Measurements from ENCODE around the gene HNF4A. TPM values are rescaled to one million over a fixed set of nuclear protein-coding genes. Genes with fewer than 3 reads are reported as not detected.

HNF4A gene
- total and polyA plus RNA-seq, 2 experiments from 2014 or later, result 0.09 TPM; not detected in 1

DNA sequence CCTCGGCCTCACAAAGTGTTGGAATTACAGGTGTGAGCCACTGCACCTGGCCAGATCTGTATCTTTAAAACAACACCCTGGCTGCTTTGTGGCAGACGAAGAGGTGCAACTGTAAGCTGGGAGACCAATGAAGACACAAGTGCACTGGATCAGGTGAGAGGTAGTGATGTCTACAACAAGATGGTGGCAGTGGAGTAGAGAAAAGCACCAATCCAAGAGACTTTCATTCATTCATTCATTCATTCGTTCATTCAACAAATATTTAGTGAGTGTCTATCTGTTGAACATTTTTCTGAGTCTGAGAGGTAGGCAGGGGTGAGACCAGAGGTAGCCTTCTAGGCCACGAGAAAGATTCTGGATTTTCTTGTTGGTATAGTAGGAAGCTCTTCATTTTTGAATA is 83.3 kb downstream of the HNF4A start:
- DNase-seq (ENCODE audit: low read depth in 1 of 2, low spot score in 1 of 2), result no peak
- Histone ChIP-seq H3K4me3 (no peak overlapping the region), H3K4me1 (ENCODE audit: low read depth) (no peaks in the 10 kb centered on the region), H3K9me3 (ENCODE audit: low read depth) (no peaks in the 10 kb centered on the region), H3K36me3 (no peaks in the 10 kb centered on the region), H3K27me3 (no peaks in the 10 kb centered on the region), H3K27ac (no peak overlapping the region)
- TF ChIP-seq, protein P1, sequence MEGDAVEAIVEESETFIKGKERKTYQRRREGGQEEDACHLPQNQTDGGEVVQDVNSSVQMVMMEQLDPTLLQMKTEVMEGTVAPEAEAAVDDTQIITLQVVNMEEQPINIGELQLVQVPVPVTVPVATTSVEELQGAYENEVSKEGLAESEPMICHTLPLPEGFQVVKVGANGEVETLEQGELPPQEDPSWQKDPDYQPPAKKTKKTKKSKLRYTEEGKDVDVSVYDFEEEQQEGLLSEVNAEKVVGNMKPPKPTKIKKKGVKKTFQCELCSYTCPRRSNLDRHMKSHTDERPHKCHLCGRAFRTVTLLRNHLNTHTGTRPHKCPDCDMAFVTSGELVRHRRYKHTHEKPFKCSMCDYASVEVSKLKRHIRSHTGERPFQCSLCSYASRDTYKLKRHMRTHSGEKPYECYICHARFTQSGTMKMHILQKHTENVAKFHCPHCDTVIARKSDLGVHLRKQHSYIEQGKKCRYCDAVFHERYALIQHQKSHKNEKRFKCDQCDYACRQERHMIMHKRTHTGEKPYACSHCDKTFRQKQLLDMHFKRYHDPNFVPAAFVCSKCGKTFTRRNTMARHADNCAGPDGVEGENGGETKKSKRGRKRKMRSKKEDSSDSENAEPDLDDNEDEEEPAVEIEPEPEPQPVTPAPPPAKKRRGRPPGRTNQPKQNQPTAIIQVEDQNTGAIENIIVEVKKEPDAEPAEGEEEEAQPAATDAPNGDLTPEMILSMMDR (IDR thresholded peaks at IDR 0.05; ENCODE audit: low read depth, low read length), result no peak

DNA sequence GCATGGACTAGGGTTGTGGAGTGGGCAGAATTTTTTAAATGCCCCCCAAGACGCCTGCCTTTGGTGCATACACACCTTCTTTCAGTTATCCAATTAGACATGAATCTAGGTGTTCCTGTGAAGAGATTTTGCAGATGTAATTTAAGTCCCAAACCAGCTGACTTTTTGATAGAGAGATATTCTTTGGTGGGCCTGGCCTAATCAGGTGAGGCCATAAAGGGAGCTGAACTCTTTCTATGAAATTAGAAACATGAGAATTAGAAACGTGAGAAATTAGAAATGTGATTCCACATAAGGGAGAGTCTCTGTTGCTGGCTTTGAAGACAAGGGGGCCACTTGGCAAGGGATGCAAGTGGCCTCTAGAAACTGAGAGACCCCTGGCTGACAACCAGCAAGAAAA is 83.8 kb downstream of the HNF4A start:
- Histone ChIP-seq H3K4me1 (ENCODE audit: low read depth) (no peaks in the 10 kb centered on the region), H3K4me3 (no peak overlapping the region), H3K27me3 (no peaks in the 10 kb centered on the region), H3K27ac (no peak overlapping the region), H3K36me3 (no peaks in the 10 kb centered on the region), H3K9me3 (ENCODE audit: low read depth) (no peaks in the 10 kb centered on the region)
- TF ChIP-seq, protein P1 (IDR thresholded peaks at IDR 0.05; ENCODE audit: low read depth, low read length), result no peak
- no peak for DNase-seq (ENCODE audit: low read depth in 1 of 2, low spot score in 1 of 2)

DNA sequence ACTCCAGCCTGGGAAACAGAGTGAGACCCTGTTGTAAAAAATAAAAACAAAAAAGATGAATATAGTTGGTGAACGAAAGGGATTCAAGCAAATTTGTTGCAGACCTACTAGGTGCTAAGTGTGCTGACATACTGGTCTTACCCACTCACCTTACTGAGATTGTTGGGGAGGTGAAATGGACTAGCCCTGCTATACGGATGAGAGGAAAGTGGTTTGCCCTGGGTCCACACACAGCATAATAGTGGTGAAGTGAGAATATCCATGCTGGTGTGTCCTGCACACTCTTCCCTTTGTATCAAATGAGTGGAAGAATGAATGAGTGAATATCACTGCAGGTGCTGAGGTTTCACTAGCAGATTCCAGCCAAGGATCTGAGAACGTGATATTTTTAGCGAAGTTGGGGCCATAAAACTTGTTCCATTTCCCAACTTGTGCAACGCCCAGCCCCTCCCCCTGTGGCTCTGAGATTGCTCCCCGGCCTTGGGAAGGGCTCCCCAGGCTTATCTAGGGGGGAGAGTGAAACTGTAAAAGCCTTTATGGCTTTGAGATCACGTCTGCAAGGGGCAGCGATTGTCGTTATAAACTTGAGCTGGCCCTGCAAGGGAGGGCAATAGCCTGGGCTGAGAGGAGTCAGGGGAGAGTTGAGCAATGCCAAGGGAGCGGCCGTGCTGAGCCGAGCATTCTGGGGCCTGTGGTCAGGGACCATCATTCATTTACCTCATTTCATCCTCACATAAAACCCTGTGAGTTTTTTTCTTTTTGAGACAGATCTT is 87.0 kb downstream of the HNF4A start:
- no peak for DNase-seq (ENCODE audit: low read depth in 1 of 2, low spot score in 1 of 2)

DNA sequence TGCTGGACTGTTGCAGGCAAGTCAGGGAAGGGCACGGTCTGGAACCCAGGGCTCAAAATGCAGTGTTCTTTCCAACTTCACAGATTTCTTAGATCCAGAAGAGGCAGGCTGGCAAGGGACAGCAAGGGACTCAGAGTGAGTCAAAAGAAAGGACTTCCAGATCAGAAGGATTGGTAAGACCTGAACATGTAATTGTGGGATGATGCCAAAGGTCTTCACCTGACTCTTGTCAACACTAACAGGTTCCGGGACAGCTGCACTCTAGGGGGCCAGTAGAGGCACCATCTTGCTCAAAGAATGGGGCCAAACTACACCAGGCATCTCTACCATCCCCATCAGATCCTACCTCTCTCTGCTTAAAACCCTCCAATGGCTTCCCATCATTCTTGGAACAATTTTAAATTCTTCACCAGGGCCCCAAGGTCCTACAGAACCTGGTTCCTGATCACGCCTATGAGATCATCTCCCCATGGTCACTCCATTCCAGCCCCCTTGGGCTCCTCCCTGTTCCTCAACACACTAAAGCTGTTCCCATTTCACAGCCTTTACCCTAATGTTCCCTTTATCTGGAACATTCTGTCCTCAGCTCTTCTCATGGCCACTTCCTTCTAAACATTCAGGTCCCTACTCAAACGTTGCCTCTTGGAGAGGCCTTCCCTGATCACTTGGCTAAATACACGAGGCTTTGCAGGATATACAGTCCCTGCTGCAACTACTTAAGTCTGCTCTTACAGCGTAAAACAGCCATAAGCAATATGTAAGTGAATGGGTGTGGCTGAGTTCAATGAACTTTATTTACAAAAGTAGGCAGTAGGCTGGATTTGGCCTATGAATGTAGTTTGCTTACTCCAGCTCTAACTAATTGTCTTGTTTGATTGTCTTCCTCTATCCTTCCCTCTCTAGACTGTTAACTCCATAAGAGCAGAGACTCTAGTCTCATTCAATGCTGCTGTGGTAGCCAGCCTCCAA is 90.5 kb downstream of the HNF4A start:
- no peaks in the 10 kb centered on the region for H3K36me3 ChIP-seq
- H3K27ac ChIP-seq, result no peak overlapping the region
- H3K4me3 ChIP-seq, result no peak overlapping the region
- no peaks in the 10 kb centered on the region for H3K9me3 ChIP-seq (ENCODE audit: low read depth)
- H3K4me1 ChIP-seq (ENCODE audit: low read depth), result no peaks in the 10 kb centered on the region
- TF ChIP-seq, protein P1 (IDR thresholded peaks at IDR 0.05; ENCODE audit: low read depth, low read length), result no peak
- no peaks in the 10 kb centered on the region for H3K27me3 ChIP-seq
- no peak for DNase-seq (ENCODE audit: low read depth in 1 of 2, low spot score in 1 of 2)

More for the DNA sequence above, 87.0 kb downstream of the HNF4A start:
- no peaks in the 10 kb centered on the region for H3K9me3 ChIP-seq (ENCODE audit: low read depth)
- no peak overlapping the region for H3K4me3 ChIP-seq
- no peak overlapping the region for H3K27ac ChIP-seq
- H3K4me1 ChIP-seq (ENCODE audit: low read depth), result no peaks in the 10 kb centered on the region
- TF ChIP-seq, protein P1 (IDR thresholded peaks at IDR 0.05; ENCODE audit: low read depth, low read length), result no peak
- H3K36me3 ChIP-seq, result no peaks in the 10 kb centered on the region
- H3K27me3 ChIP-seq, result no peaks in the 10 kb centered on the region

DNA sequence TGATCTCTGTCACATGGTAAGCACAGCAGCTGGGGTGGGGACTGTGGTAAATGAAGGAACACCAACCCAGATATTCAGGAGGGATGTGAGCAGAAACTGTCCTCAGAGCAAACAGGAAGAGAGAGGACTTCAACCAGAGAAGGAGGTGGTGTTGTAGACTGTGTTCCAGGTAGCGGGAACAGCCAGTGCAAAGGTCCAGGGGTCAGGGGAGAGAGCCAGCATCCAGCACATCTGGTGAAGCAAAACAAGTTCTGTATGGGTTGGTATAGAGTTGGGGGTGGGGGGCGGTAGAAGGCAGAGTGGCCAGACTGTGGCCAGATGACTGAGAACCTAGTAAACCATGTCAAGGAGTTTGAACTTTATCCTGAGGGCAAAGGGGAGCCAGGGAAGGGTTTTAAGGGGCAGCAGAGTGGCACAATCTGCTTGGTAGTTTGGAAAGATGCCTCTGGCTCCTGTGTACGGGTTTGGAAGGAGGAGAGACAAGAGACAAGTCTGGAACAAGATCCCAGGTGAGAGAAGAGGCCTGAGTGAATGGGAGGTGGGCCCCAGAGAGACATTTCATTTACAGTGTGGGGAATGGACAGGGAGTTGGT is 92.4 kb downstream of the HNF4A start:
- no peak overlapping the region for H3K27ac ChIP-seq
- H3K9me3 ChIP-seq (ENCODE audit: low read depth), result no peaks in the 10 kb centered on the region
- no peak overlapping the region for H3K4me3 ChIP-seq
- no peaks in the 10 kb centered on the region for H3K36me3 ChIP-seq
- no peak for DNase-seq (ENCODE audit: low read depth in 1 of 2, low spot score in 1 of 2)
- H3K4me1 ChIP-seq (ENCODE audit: low read depth), result no peaks in the 10 kb centered on the region
- no peaks in the 10 kb centered on the region for H3K27me3 ChIP-seq
- TF ChIP-seq, protein P1 (IDR thresholded peaks at IDR 0.05; ENCODE audit: low read depth, low read length), result no peak

Data from cardiac muscle cell (in vitro differentiated cells and primary cell).